ENCODE data around the gene RNF115.
"Not testable (repeated sequence)": the region's sequence is repeated elsewhere in the genome, so short reads cannot be mapped to it uniquely, and the experiment has no call there.

Gene RNF115

GRCh38 chr1:145826030-145826429, 2.1 kb upstream of the RNF115 start:
- DNase-seq: peak; percentile 19

DNA sequence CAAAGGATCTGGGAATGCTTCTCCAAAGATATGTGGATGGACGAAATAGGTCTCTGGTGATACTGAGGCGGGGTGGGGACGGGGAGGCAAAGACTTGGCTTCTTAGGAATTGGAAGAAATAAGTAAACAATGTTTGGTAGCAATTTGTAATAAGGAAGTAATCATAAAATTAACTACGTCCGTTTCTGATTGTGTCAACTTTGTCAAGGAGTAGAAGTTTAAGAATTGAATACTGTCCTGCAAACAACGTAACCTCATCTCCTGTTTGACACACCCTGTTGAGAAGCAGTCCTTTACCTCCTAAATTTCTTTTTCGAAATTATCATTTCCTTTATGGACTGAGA, 576 bp upstream of the RNF115 start:
- DNase-seq: no peak

- DNase-seq: not testable (repeated sequence)
Observed at GRCh38 chr1:145822779-145823331, 1.0 kb downstream of the RNF115 start.

DNA sequence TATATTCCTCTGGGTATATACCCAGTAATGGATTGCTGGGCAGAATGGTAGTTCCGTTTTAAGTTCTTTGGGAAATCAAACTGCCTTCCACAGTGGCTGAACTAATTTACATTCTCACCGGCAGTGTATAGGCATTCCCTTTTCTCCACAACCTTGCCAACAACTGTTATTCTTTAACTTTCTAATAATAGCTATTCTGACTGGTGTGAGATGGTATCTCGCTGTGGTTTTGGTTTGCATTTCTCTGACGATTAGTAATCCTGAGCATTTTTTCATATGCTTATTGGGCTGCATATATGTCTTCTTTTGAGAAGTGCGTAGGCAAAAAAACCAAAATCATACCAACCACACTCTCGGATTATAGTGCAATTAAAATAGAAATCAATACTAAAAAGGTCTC, 5.8 kb downstream of the RNF115 start:
- DNase-seq: not testable (repeated sequence)

- not testable (repeated sequence) for DNase-seq
Observed at GRCh38 chr1:145812977-145813810, 10.7 kb downstream of the RNF115 start.

GRCh38 chr1:145806844-145807243, 17.1 kb downstream of the RNF115 start:
- no peak for DNase-seq

GRCh38 chr1:145806408-145806807, 17.5 kb downstream of the RNF115 start:
- DNase-seq: no peak

DNA sequence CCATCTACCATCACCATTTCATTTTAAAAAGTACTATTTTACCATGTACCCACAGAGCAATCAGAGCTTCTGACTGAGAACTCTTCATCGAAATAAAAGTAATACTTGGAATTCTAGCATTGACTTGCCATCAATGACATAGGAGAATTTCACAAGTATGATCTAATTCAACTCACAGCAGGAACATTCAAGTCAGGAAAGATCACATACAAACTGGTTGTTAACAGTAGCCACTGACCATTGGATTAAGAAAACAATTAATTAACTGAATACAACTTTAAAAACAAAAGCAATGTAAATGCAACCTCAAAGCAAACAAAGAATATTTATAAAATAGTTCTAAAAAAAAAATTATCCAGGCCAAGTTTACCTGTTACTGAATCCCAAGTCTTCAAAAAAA, 18.8 kb downstream of the RNF115 start:
- no peak for DNase-seq

- no peak for DNase-seq
Observed at GRCh38 chr1:145804235-145805045, 19.5 kb downstream of the RNF115 start.

- no peak for DNase-seq
Observed at GRCh38 chr1:145799806-145800205, 24.1 kb downstream of the RNF115 start.

- no peak for DNase-seq
Observed at GRCh38 chr1:145796753-145797152, 27.1 kb downstream of the RNF115 start.

DNA sequence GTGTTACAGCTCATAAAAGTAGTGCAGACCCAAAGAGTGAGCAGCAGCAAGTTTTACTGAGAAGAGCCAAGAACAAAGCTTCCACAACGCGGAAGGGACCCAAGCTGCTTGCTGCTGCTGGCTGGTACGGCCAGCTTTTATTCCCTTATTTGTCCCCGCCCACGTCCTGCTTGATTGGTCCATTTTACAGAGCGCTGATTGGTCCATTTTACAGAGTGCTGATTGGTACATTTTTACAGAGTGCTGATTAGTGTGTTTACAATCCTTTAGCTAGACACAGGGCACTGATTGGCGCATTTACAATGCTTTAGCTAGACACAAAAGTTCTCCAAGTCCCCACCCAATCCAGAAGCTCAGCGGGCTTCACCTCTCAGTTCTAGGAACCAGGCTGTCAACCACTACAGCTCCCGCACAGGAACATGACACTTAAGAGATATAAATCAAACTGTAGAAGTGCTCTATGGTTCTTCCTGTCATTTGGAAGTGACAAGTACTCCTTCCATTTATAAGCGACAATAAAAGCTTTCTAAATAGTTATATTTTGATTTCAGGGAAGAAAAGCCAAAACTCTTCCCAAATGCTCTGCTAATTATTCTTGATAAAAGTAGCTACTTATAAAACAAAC, 28.5 kb downstream of the RNF115 start:
- DNase-seq: no peak

DNA sequence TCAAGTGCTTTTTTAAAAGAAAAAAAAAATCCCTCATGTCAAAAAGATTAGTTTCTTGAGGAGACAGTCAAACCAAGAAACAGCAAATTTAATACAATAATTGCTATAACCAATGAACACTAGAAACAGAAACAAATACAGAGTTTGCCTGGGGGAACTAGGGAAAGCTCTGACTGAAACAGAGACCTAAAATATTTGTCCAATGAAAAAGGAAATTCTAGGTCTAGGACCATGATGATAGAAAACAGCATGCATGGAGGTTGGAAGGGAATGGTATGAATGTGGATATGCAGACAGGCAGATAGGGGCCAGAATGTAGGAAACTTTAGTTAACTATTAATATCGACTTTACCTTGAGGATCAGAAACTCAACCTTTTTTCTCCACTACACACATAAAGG, 31.4 kb downstream of the RNF115 start:
- no peak for DNase-seq

- DNase-seq: not testable (repeated sequence)
Observed at GRCh38 chr1:145791860-145792259, 32.0 kb downstream of the RNF115 start.

DNA sequence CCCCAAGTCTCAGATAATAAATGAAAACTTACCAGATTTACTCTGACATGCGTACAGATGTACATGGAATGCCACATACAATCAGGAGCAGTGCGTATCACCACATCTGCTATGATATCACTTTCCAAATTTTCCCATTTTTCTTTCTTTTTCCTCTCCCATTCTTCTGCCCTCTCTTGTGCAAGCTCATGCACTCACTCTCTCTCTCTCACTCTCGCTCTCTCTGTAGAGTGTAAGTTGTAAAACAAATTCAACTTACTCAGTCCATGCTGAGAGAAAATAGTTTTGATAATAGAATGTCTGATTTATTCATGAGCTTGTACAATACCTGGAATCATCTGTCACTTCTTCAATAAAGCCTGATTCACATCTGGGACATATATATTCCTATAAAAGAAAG, 35.3 kb downstream of the RNF115 start:
- DNase-seq: no peak

- DNase-seq: no peak
Observed at GRCh38 chr1:145786271-145786670, 37.6 kb downstream of the RNF115 start.

GRCh38 chr1:145785547-145785946, 38.3 kb downstream of the RNF115 start:
- DNase-seq: peak; percentile 69

- no peak for DNase-seq
Observed at GRCh38 chr1:145784409-145784808, 39.5 kb downstream of the RNF115 start.

DNA sequence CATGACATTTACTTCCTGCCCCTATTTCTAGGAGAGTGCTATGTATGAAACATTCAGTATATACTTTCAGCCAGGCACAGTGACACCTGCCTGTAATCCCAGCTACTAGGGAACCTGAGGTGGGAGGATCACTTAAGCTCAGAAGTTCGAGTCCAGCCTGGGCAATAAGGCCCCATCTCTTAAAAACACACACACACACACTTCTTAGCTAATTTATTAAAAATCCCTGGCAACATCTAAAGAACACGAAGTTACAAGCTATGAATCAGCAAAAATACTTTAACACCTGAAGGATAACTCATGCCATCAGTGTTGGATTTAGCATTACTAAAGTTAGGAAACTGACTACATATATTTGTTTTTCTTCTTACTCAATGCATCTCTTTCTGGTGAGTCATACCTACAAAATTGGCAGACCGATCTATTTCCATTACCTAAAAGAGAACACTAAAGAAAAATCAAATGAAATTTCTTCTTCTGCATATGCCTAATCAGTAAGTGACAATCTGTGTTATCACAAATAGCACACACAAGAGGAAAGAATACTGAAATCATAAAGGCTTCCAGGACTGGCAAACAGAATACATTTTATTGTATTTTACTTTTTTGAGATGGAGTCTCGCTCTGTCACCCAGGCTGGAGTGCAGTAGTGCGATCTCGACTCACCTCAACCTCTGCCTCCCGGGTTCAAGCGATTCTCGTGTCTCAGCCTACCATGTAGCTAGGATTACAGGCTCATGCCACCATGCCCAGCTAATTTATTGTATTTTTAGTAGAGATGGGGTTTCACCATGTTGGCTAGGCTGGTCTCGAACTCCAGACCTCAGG, 41.4 kb downstream of the RNF115 start:
- no peak for DNase-seq

DNA sequence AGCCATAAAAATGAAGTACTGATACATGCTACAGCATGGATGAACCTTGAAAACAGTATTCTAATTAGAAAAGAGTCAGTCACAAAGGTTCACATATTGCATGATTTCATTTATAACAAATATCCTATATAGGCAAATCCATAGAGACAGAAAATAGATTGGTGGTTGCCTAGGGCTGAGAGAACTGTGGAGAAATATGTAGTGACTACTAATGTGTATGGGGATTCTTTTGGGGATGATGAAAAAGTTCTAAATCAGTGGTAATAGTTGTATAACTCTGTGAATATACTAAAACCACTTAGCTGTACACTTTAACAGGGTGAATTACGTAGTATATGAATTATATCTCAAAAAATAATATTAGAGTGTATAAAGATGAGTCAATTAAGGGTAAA, 45.8 kb downstream of the RNF115 start:
- no peak for DNase-seq

GRCh38 chr1:145777357-145778145, 46.3 kb downstream of the RNF115 start:
- no peak for DNase-seq

GRCh38 chr1:145773423-145773822, 50.5 kb downstream of the RNF115 start:
- no peak for DNase-seq
